HG03039 (cell line): Measurements from ENCODE around the gene CORO6.

Experiments used
- ATAC-seq: cut with Tn5 transposase; IDR thresholded peaks from one replicate; pipeline ENCODE4 v1.9.1; 2021; ENCODE audit warnings: mild to moderate bottlenecking, moderate library complexity; ENCODE audit not compliant: unreplicated experiment

The CORO6 gene

DNA sequence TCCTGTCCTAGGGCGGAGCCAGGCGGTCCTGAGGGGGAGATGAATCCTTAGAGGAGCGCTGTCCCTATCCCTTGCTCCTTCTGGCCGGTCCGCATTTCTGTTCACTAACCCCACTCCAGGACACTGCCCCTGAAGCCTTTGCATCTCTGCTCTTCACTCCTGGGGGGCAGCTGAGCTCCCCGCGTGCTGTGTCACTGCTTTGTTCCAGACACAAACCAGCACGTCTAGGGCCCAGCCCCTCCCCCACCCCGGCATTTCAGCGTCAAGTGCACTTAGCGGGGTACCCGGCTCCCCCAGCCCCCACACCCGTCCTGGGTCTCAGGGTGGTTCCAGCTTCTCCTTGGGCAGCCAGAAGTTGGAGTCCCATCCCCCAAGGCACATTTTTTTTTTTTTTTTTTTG lies 8.9 kb downstream of the CORO6 start:
- ATAC-seq = no peak

DNA sequence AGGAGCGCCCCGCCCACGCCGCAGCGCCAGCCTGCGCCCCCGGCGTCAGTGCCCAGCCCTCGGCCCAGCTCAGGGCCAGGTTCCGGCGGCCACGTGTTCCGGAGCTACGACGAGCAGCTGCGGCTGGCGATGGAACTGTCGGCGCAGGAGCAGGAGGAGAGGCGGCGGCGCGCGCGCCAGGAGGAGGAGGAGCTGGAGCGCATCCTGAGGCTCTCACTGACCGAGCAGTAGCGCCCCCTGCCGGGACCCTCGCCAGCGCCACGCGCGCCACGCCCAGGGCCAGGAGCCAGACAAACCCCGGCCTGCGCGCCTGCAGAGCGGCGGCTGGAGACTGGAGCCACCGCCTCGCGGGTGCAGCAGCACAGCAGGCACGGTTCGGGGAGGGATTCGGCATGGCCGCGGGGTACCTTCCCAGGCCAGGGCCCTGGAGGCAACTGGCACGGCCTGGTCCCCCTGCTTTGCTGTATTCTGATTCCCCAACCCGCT lies 9.3 kb downstream of the CORO6 start:
- no peak for ATAC-seq

DNA sequence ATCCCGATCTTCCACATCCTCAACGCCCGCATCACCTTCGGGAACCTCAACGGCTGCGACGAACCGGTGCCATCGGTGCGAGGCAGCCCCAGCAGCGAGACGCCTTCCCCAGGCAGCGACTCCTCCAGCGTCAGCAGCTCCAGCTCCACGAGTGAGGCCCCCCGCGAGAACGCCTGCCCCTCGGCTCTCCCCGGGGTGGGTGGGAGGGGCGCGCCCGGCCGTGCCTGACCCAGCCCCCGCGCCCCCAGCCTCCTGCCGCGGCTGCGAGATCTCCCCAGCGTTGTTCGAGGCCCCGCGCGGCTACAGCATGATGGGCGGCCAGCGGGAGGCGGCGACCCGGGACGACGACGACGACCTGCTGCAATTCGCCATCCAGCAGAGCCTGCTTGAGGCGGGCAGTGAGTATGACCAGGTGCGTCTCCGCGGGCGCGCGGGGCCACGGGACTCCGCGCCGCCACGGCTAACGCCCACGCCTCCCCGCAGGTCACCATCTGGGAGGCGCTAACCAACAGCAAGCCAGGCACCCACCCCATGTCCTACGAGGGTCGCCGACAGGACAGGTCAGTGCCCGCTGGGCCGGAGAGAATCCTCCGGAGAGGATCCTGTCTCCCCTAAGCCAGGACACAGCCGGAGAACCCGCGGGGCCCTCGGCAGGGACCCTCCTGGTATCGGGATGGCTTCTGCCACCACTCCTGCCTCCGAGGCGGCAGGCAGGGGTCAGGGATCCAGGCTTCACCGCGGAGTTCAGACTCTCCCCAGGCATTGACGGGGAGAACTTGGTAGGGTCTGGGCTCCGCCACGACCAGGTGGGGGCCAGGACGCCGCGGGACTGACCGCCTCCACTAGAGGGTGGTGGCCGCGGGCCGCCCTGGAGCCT lies 10.1 kb downstream of the CORO6 start:
- ATAC-seq = no peak

GRCh38 chr17:29612094-29612403 lies 10.7 kb downstream of the CORO6 start:
- no peak for ATAC-seq

DNA sequence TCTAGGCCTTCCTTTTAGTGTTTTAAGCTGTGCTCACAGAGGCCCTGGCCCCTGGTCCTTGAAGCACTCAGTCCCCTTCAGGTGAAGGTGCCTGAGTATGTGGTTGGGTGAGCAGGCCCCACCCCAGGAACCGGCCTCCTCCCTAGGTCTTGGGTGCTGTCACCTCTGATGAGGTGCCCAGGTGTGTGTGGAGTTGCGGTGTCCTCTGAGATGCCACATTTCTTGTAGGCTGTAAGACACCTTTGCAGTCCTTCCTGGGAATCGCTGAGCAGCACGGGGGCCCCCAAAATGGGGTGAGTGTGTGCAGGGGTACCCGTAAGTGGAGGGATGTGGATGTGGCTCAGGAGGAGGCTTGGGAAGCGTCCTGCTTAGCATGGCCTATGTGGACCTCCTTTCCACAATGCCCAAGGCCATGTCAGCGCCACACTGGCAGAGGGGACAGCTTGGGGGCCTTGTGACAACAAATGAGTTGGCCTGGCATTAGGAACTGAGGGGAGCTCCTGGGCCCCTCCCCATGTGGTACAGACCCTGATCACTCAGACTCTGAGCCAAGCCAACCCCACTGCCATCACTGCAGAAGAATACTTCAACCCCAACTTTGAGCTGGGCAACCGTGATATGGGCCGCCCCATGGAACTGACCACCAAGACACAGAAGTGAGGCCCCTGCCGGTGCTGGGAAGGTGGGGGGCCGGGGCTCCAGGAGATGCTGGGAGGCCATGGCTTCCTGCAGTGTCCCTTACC lies 11.2 kb downstream of the CORO6 start:
- ATAC-seq = no peak

GRCh38 chr17:29610395-29610794 lies 12.3 kb downstream of the CORO6 start:
- ATAC-seq = no peak

DNA sequence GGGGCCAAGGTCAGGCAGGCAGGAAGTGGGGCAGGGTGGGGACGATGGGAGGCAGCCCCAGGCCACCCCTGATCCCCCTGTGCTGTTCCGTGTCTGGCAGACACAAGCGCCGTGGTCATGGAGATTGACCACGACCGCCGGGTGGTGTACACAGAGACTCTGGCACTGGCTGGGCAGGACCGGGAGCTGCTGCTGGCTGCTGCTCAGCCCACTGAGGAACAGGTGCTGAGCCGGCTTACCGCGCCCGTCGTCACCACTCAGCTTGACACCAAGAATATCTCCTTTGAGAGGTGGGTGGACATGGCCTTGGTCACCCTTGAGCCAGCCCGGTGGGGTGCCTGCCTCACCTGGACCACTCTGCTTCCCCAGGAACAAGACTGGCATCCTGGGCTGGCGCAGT lies 13.7 kb downstream of the CORO6 start:
- ATAC-seq = no peak

GRCh38 chr17:29607557-29608195 lies 15.0 kb downstream of the CORO6 start:
- ATAC-seq = no peak

DNA sequence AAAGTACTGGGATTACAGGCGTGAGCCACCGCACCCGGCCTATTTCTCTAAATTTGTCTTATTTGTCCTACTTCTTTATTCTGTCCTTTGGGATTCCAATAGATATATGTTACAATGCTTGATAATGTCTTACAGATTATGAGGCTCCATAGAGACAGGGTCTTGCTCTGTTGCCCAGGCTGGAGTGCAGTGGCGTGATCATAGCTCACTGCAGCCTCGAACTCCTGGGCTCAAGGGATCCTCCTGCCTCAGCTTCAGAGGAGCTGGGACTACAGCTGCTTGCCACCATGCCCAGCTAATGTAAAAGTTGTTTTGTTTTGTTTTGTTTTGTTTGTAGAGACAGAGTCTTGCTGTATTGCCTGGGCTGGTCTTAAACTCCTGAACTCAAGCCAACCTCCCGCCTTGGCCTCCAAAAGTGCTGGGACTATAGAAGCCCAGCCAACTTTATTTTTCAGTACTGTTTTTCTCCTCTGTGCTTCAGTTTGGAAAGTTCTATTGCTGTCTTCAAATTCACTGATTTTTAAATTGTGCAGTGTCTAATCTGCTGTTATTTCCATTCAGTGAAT lies 19.5 kb downstream of the CORO6 start:
- ATAC-seq = no peak

DNA sequence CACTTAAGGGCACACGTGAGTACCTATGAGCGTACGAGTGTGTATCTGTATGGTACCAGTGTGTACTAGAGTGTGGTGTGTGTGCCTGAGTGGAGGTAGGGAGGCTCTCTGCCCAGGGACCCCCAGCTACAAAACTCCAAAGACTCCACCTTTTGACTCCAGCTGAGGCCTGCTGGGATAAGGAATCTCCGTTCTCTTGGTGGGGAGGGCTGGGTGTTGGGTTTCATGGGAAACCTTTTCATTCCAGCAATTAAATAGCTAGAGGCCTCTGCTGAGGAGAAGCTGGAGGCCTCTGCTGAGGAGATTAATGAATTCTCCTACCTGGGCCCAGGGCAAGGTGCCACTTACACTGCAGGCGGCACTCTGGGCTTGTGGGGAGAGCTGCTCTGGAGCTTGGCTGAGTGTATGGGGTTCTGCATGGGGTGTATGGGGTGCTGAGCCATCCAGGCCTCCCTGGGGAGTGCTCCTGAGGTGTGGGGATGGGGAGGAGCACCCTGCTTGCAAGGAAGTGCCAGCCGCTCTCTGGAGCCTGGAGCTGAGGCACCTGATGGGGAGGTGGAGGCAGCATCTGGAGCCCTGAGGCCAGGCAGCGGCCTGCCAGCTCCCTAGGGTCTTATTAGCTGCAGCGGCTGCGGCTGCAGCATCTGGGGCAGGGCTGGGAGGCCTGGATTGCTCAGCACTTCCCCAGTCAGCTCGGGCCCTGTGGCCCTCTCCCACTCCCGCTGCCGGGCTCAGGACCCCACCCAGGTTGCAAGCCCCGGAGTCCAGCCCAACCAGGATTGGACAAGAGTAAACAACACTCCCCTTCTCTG lies 25.1 kb downstream of the CORO6 start:
- no peak for ATAC-seq

DNA sequence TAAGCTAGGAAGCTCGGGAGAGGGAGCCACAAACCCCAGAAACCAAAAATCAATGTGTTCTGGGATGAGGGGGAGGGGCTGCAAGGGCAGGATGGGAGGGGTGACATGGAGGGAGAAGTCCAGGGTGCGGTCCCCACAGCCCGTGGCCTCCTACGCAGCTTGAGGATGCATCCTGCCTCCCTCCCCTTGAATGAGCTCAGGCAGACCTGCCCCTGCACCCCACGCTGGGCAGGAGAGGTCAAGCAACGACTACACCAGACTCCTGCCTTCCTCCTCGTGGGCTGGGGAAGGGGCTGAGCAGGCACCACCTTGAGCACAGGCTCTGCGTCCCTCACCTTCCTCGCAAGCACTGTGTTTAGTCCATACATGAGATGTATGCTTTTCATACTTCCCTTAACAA lies 25.9 kb downstream of the CORO6 start:
- ATAC-seq = no peak

DNA sequence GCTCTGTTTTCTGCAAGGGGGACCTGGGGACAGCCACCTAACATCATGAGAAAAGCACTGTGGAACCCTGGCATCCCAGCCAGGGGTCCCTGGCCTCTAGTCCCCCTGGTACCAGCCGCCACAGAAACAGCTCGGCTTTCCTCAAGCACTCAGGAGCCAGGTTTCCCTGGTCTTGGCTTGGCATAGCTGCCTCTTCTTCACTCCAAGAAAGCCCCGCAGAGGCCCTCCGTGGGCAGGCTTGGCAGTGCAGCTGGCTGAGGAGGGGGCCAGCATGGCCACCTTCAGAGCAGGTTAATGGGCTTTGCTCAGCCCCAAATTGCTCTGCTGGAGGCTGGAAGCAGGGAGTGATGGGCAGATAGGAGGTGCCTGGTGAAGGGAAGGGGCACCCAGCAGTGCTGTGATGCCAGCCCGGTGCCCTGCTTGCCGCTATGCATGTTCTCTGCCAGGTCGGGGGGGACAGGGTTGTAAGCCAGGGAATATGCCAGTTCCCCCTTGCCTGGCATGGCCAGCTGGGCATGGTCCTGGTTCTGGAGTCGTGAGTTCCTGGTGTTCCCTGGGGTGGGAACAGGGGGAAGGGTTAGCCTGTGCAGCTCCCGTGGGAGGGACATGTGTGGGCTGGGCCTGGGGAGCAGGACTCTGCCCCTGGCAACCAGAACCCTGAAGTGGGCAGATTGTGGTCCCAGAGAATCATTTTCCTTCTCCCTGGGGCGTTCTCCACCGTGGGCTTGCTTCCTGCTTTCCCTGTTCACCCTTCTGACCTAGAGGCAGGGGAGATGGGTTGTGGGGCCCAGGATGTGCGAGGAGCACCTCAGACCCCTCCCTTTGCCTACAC lies 26.6 kb downstream of the CORO6 start:
- no peak for ATAC-seq

DNA sequence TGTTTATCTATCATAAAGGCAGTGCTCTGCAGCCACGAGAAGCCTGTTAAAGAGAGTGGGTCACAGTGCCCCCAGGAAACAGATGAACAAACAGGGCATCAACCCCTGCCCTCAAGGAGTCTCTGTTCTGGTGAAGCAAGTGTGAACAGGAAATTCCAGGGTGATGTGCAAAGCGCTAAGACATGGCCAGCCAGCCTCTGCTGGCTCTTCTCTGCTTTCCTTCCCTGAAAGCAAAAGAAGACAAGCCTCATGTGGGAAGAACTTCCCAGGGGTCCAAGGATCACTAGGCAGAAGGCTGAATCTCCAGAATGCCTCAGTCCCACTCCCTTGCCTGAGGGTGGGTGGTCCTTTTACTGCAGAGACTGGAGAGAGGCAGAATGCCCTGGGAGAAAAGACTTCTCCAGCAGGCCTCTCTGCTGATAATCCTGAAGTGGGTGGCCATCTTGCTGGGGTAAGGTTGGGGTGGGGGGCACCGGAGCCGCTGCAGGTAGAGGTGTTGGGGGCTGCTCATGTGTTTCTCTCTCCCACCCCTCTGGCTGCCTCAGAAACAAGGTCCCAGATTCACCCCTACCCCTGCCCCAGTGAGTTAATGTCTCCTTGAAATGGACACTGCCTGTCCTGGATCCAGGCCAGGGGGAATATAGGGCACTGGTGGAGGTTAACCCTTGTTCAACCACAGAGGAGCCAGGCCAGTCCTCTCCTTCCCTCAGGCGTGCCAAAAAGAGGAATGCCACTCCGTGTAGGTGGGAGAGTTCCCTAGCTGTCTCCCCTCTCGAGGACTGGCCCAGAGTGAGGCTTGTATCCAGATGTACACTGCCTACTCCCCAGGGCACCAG lies 27.4 kb downstream of the CORO6 start:
- ATAC-seq = no peak

GRCh38 chr17:29594519-29595090 lies 28.1 kb downstream of the CORO6 start:
- ATAC-seq = no peak

DNA sequence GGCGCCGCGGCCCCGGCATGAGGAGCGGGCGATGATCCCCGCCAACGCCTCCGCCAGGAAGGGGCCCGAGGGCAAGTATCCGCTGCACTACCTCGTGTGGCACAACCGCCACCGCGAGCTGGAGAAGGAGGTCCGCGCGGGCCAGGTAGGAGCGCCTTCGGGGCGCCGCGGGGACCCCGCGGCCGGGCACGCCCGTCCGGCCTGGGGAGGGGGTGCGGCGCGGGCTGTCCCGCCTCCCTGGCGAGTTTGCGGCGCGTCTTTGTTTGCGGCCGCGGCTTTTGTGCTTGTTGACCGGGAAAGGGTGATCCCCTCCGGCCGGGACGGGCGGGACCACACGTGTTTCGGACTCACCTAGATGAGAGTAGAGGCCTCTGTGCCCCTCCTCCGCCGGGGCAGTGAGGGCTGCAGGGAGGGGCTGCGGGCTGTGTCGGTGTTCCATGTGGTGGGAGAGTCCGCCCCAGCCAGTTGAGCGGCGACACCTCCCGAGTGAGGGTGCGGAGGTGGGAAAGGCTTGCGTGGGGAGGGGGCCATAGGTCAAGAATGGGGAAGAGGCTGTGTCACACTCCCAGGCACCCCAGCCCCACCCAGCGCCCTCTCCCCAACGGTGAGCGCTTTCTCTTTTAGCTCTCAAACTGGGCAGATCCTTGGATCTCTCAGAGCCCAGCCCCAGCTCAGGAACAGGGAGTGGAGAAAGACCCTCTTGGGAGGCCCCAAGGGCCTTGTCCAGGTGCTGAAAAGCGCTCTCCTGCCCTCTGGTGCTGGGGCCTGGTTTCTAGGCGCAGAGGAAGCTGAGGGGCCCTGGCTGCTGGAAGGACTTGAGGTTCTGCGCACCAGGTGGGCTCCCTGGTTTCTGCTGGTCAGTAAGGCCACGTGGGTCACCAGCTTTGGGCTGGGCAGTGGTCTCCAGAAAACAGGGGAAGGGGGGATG lies 28.9 kb downstream of the CORO6 start:
- ATAC-seq = no peak

GRCh38 chr17:29592850-29593551 lies 29.7 kb downstream of the CORO6 start, which contains the start of gene ANKRD13B:
Gene ANKRD13B (plus strand): TSS chr17:29593132. CDS start chr17:29593622, 490 bp downstream.
- ATAC-seq = no peak
